ENCODE results near the gene SDR42E2.
"Not testable (repeated sequence)": the region's sequence is repeated elsewhere in the genome, so short reads cannot be mapped to it uniquely, and the experiment has no call there.

The SDR42E2 gene

GRCh38 chr16:22161999-22162655, at the start of gene SDR42E2:
Gene SDR42E2, plus strand, starts transcription at chr16:22162506. Its CDS starts 3,077 bp downstream, at chr16:22165583.
- no peak for DNase-seq

GRCh38 chr16:22116095-22116700, 46.1 kb upstream of the SDR42E2 start:
- no peak for DNase-seq

GRCh38 chr16:22117609-22118008, 44.7 kb upstream of the SDR42E2 start:
- DNase-seq: no peak

GRCh38 chr16:22120440-22120839, 41.9 kb upstream of the SDR42E2 start:
- DNase-seq: no peak

GRCh38 chr16:22122239-22122638, 40.1 kb upstream of the SDR42E2 start:
- DNase-seq: no peak

DNA sequence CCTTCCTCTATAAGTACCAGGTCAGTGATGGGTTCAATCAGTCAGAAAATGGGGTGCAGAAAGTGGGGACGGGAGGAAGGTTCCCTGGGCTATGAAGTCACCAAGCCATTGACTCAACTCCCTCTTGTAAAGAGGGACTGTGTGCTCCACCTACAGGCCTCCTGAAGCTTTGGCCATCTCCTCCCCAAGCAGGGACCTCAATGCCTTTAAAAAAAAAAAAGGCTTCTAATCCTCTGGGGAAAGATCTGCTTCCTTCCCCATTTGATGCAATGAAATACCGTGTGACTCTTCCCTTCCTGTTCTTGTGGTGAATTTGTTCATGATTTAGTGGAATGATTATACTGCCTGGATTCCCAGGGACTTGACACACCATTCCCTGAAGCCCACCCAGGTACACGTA, 39.2 kb upstream of the SDR42E2 start:
- DNase-seq: no peak

- no peak for DNase-seq
Observed at GRCh38 chr16:22123759-22124490, 38.4 kb upstream of the SDR42E2 start.

DNA sequence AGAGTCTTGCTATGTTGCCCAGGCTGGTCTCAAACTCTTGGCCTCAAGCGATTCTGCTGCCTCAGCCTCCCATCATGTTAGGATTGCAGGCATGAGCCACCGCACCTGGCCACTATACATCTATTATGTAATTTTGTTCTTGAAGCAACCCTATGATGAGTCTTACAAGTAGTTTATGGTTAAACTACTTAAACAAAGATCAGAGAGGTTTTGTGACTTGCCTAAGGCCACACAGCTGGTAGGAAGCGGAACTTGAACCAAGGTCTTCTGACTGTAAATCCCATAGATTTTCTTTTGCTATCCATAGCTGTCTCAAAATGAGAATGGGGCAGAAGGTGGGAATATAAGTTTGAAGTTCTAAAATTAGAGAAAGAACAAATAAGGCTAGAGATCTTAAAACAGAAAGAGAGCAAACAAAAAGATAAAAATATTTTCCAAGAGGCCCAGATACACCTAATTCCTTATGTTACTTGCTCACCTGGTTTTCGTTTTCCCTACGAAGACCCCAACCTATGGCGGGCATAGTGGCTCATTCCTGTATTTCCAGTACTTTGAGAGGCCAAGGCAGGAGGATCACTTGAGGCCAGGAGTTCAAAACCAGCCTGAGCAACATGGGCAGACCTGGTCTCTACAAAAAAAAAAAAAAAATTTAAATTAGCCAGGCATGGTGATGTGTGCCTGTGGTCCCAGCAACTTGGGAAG, 37.6 kb upstream of the SDR42E2 start:
- DNase-seq: no peak

DNA sequence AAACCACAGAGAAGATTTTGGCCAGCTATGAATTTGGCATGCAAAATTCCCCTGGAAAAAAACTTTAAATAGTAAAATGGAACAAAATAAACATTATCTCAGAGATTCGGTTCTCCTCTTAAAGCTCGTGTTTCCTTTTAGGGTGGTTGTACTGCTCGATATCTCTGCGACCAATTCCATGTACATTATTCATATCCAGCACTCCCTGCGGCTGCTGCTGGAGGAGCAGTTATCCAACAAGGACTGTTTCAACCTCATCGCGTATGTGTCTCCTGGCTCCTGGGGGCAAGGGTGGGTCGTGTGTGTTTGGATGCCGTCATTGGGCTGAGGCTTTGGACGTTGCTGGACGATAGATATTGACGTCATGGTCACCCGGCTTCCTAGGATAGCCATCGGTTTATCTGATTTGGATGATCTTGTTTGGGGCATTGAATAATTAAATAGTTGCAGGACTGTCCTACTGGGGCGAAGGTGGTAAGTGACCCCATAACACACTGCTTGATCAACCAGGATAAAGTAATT, 36.2 kb upstream of the SDR42E2 start:
- DNase-seq: no peak

GRCh38 chr16:22128537-22128936, 33.8 kb upstream of the SDR42E2 start:
- not testable (repeated sequence) for DNase-seq

GRCh38 chr16:22130528-22130927, 31.8 kb upstream of the SDR42E2 start:
- no peak for DNase-seq

- DNase-seq: no peak
Observed at GRCh38 chr16:22132801-22133200, 29.5 kb upstream of the SDR42E2 start.

GRCh38 chr16:22138482-22138881, 23.8 kb upstream of the SDR42E2 start:
- no peak for DNase-seq

DNA sequence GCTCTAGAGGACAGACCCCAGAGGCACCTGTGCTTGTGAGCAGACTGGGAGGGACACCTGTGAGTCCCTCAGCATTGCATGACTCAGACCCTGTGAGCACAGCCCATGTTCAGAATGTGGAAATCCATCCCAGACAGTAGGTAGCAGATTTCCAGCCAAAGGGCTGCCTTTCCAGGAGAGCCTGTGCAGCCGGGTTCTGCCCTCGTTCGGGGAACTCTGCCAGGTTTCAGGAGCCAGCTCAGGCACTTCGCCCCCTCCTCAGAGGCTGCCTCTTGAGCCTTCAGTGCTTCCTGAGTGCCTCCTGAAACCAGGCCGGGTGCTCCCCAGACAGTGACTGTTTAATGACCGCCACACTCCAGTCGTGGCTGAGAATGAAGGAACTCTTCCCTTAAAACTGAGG, 23.3 kb upstream of the SDR42E2 start:
- DNase-seq: no peak

DNA sequence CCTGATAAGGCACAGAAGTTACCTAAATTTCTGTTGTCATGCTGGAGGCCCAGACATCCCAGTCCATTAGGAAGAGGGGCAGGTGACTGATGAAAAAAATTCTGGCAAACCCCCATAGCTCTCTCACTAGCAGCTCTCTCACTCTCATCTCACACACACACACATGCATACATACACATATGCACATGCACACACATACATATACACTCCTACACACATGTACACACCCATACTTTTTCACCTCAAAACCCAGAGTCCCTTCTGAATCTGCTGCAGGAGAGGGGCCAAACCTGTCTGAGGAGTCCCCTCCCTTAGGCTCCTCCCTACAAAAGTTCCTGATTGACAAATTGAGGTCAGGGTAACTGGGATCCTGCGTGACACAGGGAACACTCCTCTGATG, 22.6 kb upstream of the SDR42E2 start:
- no peak for DNase-seq

GRCh38 chr16:22141767-22142166, 20.5 kb upstream of the SDR42E2 start:
- no peak for DNase-seq

DNA sequence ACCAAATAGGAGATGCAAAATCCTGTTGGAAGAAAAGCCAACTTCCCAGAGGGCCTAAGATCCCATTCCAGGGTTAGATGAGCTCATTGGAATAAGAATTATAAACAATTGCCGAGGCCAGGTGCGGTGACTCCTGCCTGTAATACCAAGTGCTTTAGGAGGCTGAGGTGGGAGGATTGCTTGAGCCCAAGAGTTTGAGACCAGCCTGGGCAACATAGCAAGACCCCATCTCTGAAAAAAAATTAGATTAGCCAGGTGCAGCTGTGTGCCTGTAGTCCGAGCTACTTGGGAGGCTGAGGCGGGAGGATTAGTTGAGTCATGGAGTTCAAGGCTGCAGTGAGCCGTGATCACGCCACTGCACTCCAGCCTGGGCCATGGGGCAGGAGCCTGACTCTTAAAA, 17.8 kb upstream of the SDR42E2 start:
- no peak for DNase-seq

GRCh38 chr16:22147853-22148252, 14.5 kb upstream of the SDR42E2 start:
- no peak for DNase-seq

- DNase-seq: no peak
Observed at GRCh38 chr16:22151246-22151998, 10.9 kb upstream of the SDR42E2 start.

DNA sequence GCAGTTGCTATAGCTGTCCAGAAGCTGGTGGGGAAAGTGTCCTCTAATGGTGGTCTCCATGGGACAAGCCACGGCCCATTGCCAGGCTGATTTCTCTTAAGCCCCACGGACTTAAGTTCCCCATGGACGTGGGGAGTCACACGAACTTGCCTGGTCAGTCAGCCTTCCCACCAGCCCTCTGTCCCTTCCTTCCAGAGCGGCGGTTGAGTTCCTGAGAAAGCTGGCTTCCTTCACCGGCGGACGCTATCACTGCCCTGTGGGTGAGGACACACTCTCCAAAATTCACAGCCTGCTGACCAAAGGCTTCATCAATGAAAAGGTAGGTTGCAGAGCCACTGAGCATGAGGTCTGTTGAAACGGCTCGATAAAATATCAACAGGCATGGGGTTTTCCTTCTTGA, 10.0 kb upstream of the SDR42E2 start:
- no peak for DNase-seq

DNA sequence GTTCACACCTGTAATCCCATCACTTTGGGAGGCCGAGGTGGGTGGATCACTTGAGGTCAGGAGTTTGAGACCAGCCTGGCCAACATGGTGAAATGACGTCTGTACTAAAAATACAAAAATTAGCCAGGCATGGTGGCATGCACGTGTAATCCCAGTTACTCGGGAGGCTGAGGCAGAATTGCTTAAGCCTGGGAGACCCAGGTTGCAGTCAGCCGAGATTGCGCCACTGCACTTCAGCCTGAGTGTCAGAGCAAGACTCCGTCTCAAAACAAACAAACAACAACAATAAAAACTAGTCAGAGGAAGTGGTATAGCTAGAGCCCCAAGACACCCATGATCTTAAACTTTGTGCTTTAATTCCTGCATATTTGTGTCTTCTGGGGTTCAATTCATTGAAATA, 9.2 kb upstream of the SDR42E2 start:
- DNase-seq: not testable (repeated sequence)

DNA sequence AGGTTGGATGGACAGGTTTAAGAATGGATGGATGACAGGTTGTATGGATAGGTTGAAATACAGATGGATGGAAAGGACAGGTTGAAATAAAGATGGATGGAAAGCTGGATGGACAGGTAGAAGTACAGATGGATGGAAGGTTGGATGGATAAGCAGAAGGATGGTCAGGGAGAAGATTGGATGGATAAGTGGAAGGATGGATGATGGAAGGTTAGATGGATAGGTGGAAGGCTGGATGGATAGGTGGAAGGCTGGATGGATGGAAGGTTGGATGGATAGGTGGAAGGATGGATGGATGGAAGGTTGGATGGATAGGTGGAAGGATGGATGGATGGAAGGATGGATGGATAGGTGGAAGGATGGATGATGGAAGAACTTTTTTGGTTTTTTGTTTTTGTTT, 905 bp upstream of the SDR42E2 start:
- no peak for DNase-seq

DNA sequence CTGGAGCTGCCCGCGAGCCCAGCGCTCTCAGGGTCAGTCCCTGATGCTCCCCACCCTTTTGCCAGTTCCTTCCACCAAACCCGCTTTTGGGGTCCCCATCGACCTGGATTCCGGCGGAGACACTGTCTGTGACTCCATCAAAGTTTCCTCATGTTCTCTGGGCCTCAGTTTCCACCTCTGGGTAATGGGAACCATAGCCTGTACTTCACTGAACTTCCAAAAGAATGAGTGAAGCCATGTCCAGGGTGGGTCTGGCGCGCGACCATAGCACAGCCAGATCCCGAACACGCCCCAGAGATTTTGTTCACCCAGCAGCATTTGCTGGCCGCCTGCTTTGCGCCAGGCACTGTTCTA, 327 bp downstream of the SDR42E2 start:
- DNase-seq: no peak
